Esophagus muscularis mucosa (tissue), 3 donors: ENCODE results near the gene KCNK2.

Source experiments
- EP300 ChIP-seq: sonication (generic); formaldehyde crosslinking; IDR thresholded peaks from one replicate; pipeline ENCODE4 v1.6.1; 2017; ENCODE audit warnings: antibody characterized with exemption
- TF ChIP-seq, protein P1 (sequence below), 3 experiments: fragments of 200-600 bp in 2 of 3; fragments of 450-650 bp in 1 of 3; sonication (generic) in 2 of 3; IDR thresholded peaks; one replicate each; pipeline ENCODE4 v1.5.1; 2017 to 2019; ENCODE audit warnings: antibody characterized with exemption in 3 of 3, mild to moderate bottlenecking in 2 of 3, moderate library complexity in 1 of 3

DNA sequence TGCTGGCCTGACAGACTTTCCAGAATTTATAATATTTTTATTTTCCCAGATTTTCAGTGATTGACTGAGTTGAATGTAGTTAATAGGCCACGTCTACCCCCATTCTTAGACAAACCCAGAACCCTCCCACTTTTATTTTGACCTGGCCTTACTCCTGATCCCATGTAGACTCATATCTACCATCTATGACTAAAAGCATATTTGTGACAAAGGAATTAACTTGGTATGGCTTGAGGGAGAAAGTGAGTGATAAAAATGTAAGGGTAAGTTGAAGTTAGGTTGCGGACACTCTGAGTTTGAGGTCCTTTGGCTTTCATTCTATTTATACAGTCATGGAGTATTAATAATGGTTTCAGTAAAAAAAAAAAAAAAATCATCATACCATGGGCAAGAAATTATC lies 168.4 kb downstream of the KCNK2 start:
- TF ChIP-seq, protein P1, sequence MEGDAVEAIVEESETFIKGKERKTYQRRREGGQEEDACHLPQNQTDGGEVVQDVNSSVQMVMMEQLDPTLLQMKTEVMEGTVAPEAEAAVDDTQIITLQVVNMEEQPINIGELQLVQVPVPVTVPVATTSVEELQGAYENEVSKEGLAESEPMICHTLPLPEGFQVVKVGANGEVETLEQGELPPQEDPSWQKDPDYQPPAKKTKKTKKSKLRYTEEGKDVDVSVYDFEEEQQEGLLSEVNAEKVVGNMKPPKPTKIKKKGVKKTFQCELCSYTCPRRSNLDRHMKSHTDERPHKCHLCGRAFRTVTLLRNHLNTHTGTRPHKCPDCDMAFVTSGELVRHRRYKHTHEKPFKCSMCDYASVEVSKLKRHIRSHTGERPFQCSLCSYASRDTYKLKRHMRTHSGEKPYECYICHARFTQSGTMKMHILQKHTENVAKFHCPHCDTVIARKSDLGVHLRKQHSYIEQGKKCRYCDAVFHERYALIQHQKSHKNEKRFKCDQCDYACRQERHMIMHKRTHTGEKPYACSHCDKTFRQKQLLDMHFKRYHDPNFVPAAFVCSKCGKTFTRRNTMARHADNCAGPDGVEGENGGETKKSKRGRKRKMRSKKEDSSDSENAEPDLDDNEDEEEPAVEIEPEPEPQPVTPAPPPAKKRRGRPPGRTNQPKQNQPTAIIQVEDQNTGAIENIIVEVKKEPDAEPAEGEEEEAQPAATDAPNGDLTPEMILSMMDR (IDR thresholded peaks at IDR 0.05) = no peak
- no peak for TF ChIP-seq EP300
